ENCODE results near the gene TUBA4A.

The TUBA4A gene

GRCh38 chr2:219213486-219214071 lies 40.1 kb downstream of the TUBA4A start:
- no peak overlapping the region for H3K4me3 Mint-ChIP-seq
- no peaks in the 10 kb centered on the region for H3K9me3 Mint-ChIP-seq
- peaks cover 75% of the 10 kb centered on the region for H3K36me3 Mint-ChIP-seq (ENCODE audit: low read depth)
- intact Hi-C loops (cut with micrococcal nuclease) = no loop called here
- H3K4me1 Mint-ChIP-seq (ENCODE audit: low read depth) = peaks cover 41% of the 10 kb centered on the region
- H3K27me3 Mint-ChIP-seq = peaks cover 15% of the 10 kb centered on the region
- H3K27ac Mint-ChIP-seq = no peak overlapping the region

GRCh38 chr2:219213026-219213415 lies 40.7 kb downstream of the TUBA4A start:
- intact Hi-C loops (cut with micrococcal nuclease) = no loop called here
- Mint-ChIP-seq H3K27me3 (peaks cover 15% of the 10 kb centered on the region), H3K4me1 (ENCODE audit: low read depth) (peaks cover 40% of the 10 kb centered on the region), H3K27ac (no peak overlapping the region), H3K36me3 (ENCODE audit: low read depth) (peaks cover 81% of the 10 kb centered on the region), H3K4me3 (no peak overlapping the region), H3K9me3 (no peaks in the 10 kb centered on the region)

- no peaks in the 10 kb centered on the region for H3K9me3 Mint-ChIP-seq
- peaks cover 36% of the 10 kb centered on the region for H3K4me1 Mint-ChIP-seq (ENCODE audit: low read depth)
- no peak overlapping the region for H3K4me3 Mint-ChIP-seq
- H3K36me3 Mint-ChIP-seq (ENCODE audit: low read depth) = peaks cover 74% of the 10 kb centered on the region
- H3K27me3 Mint-ChIP-seq = peaks cover 4% of the 10 kb centered on the region
- intact Hi-C loops (cut with micrococcal nuclease) = loop anchor here (1.0 kb wide), 1 partner anchor 51 kb away; the partner anchor contains the start of gene NHEJ1
- no peak overlapping the region for H3K27ac Mint-ChIP-seq
Measured at GRCh38 chr2:219210886-219211362, 42.8 kb downstream of the TUBA4A start.

- Mint-ChIP-seq H3K4me3 (no peak overlapping the region), H3K27ac (peak overlapping the region; percentile 1), H3K36me3 (ENCODE audit: low read depth) (peaks cover 69% of the 10 kb centered on the region), H3K9me3 (no peaks in the 10 kb centered on the region), H3K27me3 (peaks cover 2% of the 10 kb centered on the region), H3K4me1 (ENCODE audit: low read depth) (peaks cover 33% of the 10 kb centered on the region)
- intact Hi-C loops (cut with micrococcal nuclease) = no loop called here
Measured at GRCh38 chr2:219210196-219210885, 43.4 kb downstream of the TUBA4A start.

- Mint-ChIP-seq H3K36me3 (ENCODE audit: low read depth) (peaks cover 64% of the 10 kb centered on the region), H3K9me3 (peaks cover 4% of the 10 kb centered on the region), H3K27me3 (peaks cover 4% of the 10 kb centered on the region), H3K4me3 (no peak overlapping the region), H3K4me1 (ENCODE audit: low read depth) (peaks cover 33% of the 10 kb centered on the region), H3K27ac (peak overlapping the region; percentile 83)
- intact Hi-C loops (cut with micrococcal nuclease) = no loop called here
Measured at GRCh38 chr2:219209236-219210195, 44.2 kb downstream of the TUBA4A start.

GRCh38 chr2:219207884-219208740 lies 45.6 kb downstream of the TUBA4A start:
- Mint-ChIP-seq H3K27ac (peak overlapping the region; percentile 83), H3K9me3 (peaks cover 9% of the 10 kb centered on the region)

GRCh38 chr2:219207134-219207883 lies 46.4 kb downstream of the TUBA4A start:
- peaks cover 42% of the 10 kb centered on the region for H3K36me3 Mint-ChIP-seq (ENCODE audit: low read depth)
- peak overlapping the region; percentile 83 for H3K27ac Mint-ChIP-seq
- intact Hi-C loops (cut with micrococcal nuclease) = no loop called here
- H3K9me3 Mint-ChIP-seq = peaks cover 9% of the 10 kb centered on the region
- peak overlapping the region; percentile 71 for H3K4me3 Mint-ChIP-seq
- peaks cover 4% of the 10 kb centered on the region for H3K27me3 Mint-ChIP-seq
- peaks cover 33% of the 10 kb centered on the region for H3K4me1 Mint-ChIP-seq (ENCODE audit: low read depth)

More at GRCh38 chr2:219207884-219208740, 45.6 kb downstream of the TUBA4A start:
- H3K4me1 Mint-ChIP-seq (ENCODE audit: low read depth) = peaks cover 33% of the 10 kb centered on the region
- H3K4me3 Mint-ChIP-seq = peak overlapping the region; percentile 71
- peaks cover 4% of the 10 kb centered on the region for H3K27me3 Mint-ChIP-seq
- peaks cover 50% of the 10 kb centered on the region for H3K36me3 Mint-ChIP-seq (ENCODE audit: low read depth)
- intact Hi-C loops (cut with micrococcal nuclease) = no loop called here

GRCh38 chr2:219206328-219207133 lies 47.2 kb downstream of the TUBA4A start, which contains the start of gene ZFAND2B:
Gene ZFAND2B, plus strand, starts transcription at chr2:219206782. Its CDS starts 206 bp downstream, at chr2:219206988.
- Mint-ChIP-seq H3K4me1 (ENCODE audit: low read depth) (peaks cover 33% of the 10 kb centered on the region), H3K4me3 (peak within 1 kb of the TSS; percentile 71), H3K9me3 (peaks cover 9% of the 10 kb centered on the region), H3K27ac (peak within 1 kb of the TSS; percentile 83), H3K36me3 (ENCODE audit: low read depth) (peaks cover 37% of the 10 kb centered on the region), H3K27me3 (peaks cover 4% of the 10 kb centered on the region)
- intact Hi-C loops (cut with micrococcal nuclease) = loop anchor here (1.0 kb wide), 2 partner anchors 29 to 39 kb away; partner anchors contain the start of genes GLB1L and STK16

GRCh38 chr2:219205981-219206327 lies 47.8 kb downstream of the TUBA4A start:
- Mint-ChIP-seq H3K27ac (peak overlapping the region; percentile 83), H3K27me3 (peaks cover 4% of the 10 kb centered on the region), H3K36me3 (ENCODE audit: low read depth) (peaks cover 32% of the 10 kb centered on the region), H3K9me3 (peaks cover 9% of the 10 kb centered on the region), H3K4me3 (peak overlapping the region; percentile 71), H3K4me1 (ENCODE audit: low read depth) (peaks cover 33% of the 10 kb centered on the region)
- intact Hi-C loops (cut with micrococcal nuclease) = loop anchor here (1.0 kb wide), 2 partner anchors 29 to 39 kb away; partner anchors contain the start of genes GLB1L and STK16

GRCh38 chr2:219205165-219205538 lies 48.6 kb downstream of the TUBA4A start:
- Mint-ChIP-seq H3K4me1 (ENCODE audit: low read depth) (peaks cover 32% of the 10 kb centered on the region), H3K36me3 (ENCODE audit: low read depth) (peaks cover 24% of the 10 kb centered on the region), H3K27ac (no peak overlapping the region), H3K27me3 (peaks cover 5% of the 10 kb centered on the region), H3K9me3 (peaks cover 9% of the 10 kb centered on the region), H3K4me3 (no peak overlapping the region)
- intact Hi-C loops (cut with micrococcal nuclease) = no loop called here

GRCh38 chr2:219204425-219205164 lies 49.1 kb downstream of the TUBA4A start:
- intact Hi-C loops (cut with micrococcal nuclease) = no loop called here
- Mint-ChIP-seq H3K4me3 (no peak overlapping the region), H3K9me3 (peaks cover 9% of the 10 kb centered on the region)

More at GRCh38 chr2:219204425-219205164, 49.1 kb downstream of the TUBA4A start:
- peaks cover 27% of the 10 kb centered on the region for H3K4me1 Mint-ChIP-seq (ENCODE audit: low read depth)
- H3K36me3 Mint-ChIP-seq (ENCODE audit: low read depth) = peaks cover 19% of the 10 kb centered on the region
- peaks cover 5% of the 10 kb centered on the region for H3K27me3 Mint-ChIP-seq
- H3K27ac Mint-ChIP-seq = no peak overlapping the region

All from dendritic cell treated with granulocyte-macrophage colony-stimulating factor and Interleukin-4, amounts not matched to agents 40 ng/mL and 50 ng/mL, for 4 days (primary cell).